AG04450 (cell line): Measurements from ENCODE around the gene DRC7. TPM values are rescaled to one million over a fixed set of nuclear protein-coding genes. Genes with fewer than 3 reads are reported as not detected.

Experiments
- CTCF ChIA-PET: fragments of 300-600, 350-600 bp; formaldehyde crosslinking; extraction: SDS; loops from one replicate; lab custom pipeline; 2022; ENCODE audit warnings: antibody characterized with exemption, inconsistent platforms; lab: Charles Lee
- POLR2A ChIA-PET: fragments of 350-600 bp; formaldehyde crosslinking; extraction: SDS; loops from one replicate; lab custom pipeline; 2021; ENCODE audit warnings: antibody characterized with exemption, inconsistent platforms; lab: Yijun Ruan, JAX
- DNase-seq: peaks from one replicate; pipeline ENCODE4 v3.0.0-alpha.2; 2011; ENCODE audit warnings: low read depth, low spot score
- H3K27ac ChIP-seq: one replicate; pipeline ENCODE4 v1.5.1; 2012; ENCODE audit warnings: low read depth, low read length, control low read depth
- H3K27me3 ChIP-seq: one replicate; pipeline ENCODE4 v1.6.0; 2012; ENCODE audit warnings: low read length; ENCODE audit not compliant: control insufficient read depth, insufficient read depth
- H3K4me3 ChIP-seq: 2 replicates; pipeline ENCODE4 v1.5.1; 2011; ENCODE audit warnings: mild to moderate bottlenecking, low read depth, low read length, control low read depth
- H3K9me3 ChIP-seq: 2 replicates; pipeline ENCODE4 v1.5.1; 2012; ENCODE audit warnings: low read length; ENCODE audit not compliant: control insufficient read depth, insufficient read depth
- CTCF ChIP-seq: IDR thresholded peaks from 2 replicates; pipeline ENCODE4 v1.5.1; 2011; ENCODE audit warnings: low read depth, low read length, control low read depth, inconsistent platforms
- polyA plus RNA-seq: library from polyadenylated mRNA; depleted of rRNA; stranded (reverse); fragments of >200 nt; gene quantifications from 2 replicates; pipeline ENCODE4 v1.2.3, GENCODE V29; 2011

Gene DRC7
- polyA plus RNA-seq, 1 experiment: not detected

- Histone ChIP-seq H3K27ac (no peak overlapping the region), H3K27me3 (no peaks in the 10 kb centered on the region), H3K4me3 (no peak overlapping the region), H3K9me3 (no peaks in the 10 kb centered on the region; the same call in 1 of the 2 replicates)
- CTCF ChIA-PET: interaction anchor here (1.5 to 4.6 kb wide), 2 partner anchors 108 to 144 kb away, joined by 3 to 46 read pairs; no protein-coding TSS in a partner anchor
- POLR2A ChIA-PET: no interaction called here
- DNase-seq: no peak
- no peak for TF ChIP-seq CTCF
Observed at GRCh38 chr16:57755061-57755684, 60.6 kb downstream of the DRC7 start.

- ChIA-PET POLR2A (interaction anchor here (0.6 kb wide), 1 partner anchor 8 kb away, joined by 4 read pairs; no protein-coding TSS in a partner anchor), CTCF (interaction anchor here (0.9 to 4.6 kb wide), 8 partner anchors 10 to 342 kb away, joined by 3 to 46 read pairs (median 4); partner anchors contain the start of gene KATNB1)
- DNase-seq: no peak
Observed at GRCh38 chr16:57755726-57756423, 61.3 kb downstream of the DRC7 start.

GRCh38 chr16:57756424-57757325 lies 62.1 kb downstream of the DRC7 start:
- no peak for DNase-seq
- Histone ChIP-seq H3K27me3 (no peaks in the 10 kb centered on the region), H3K9me3 (no peaks in the 10 kb centered on the region; the same call in 1 of the 2 replicates), H3K4me3 (no peak overlapping the region), H3K27ac (no peak overlapping the region)
- no peak for TF ChIP-seq CTCF
- CTCF ChIA-PET: interaction anchor here (0.9 to 4.6 kb wide), 12 partner anchors 11 to 341 kb away, joined by 3 to 46 read pairs (median 4); partner anchors contain the start of gene KATNB1
- POLR2A ChIA-PET: interaction anchor here (0.6 kb wide), 1 partner anchor 7 kb away, joined by 4 read pairs; no protein-coding TSS in a partner anchor

More at GRCh38 chr16:57755726-57756423, 61.3 kb downstream of the DRC7 start:
- H3K27me3 ChIP-seq: no peaks in the 10 kb centered on the region
- H3K4me3 ChIP-seq: no peak overlapping the region
- no peak overlapping the region for H3K27ac ChIP-seq
- H3K9me3 ChIP-seq: no peaks in the 10 kb centered on the region; the same call in 1 of the 2 replicates
- no peak for TF ChIP-seq CTCF

GRCh38 chr16:57757326-57757786 lies 62.8 kb downstream of the DRC7 start:
- POLR2A ChIA-PET: no interaction called here
- Histone ChIP-seq H3K27me3 (no peaks in the 10 kb centered on the region), H3K4me3 (no peak overlapping the region), H3K27ac (no peak overlapping the region), H3K9me3 (no peaks in the 10 kb centered on the region; the same call in 1 of the 2 replicates)
- peak; percentile 37 for DNase-seq
- TF ChIP-seq CTCF: peak; percentile 95
- CTCF ChIA-PET: interaction anchor here (0.6 to 4.6 kb wide), 13 partner anchors 12 to 247 kb away, joined by 3 to 46 read pairs (median 5); partner anchors contain the start of gene KATNB1
